CD4-positive, CD25-positive, alpha-beta regulatory T cell (primary cell): ENCODE data around the gene PLEKHG4B. TPM values are rescaled to one million over a fixed set of nuclear protein-coding genes. Genes with fewer than 3 reads are reported as not detected.

ENCODE experiments used
- ATAC-seq, 2 donors: fragments of 150-1000 bp; cut with Tn5 transposase; one replicate each; pipeline ENCODE4 v1.10.0; 2021; ENCODE audit warnings: low read depth in 2 of 2, moderate number of reproducible peaks in 2 of 2, moderate library complexity in 1 of 2
- DNase-seq, 3 donors: peaks; one replicate each; pipeline versions ENCODE4 v3.0.0 to v3.0.0-alpha.2; 2012 to 2022; ENCODE audit warnings: mixed read lengths in 1 of 3
- H3K27ac ChIP-seq: one replicate; pipeline ENCODE4 v1.7.0; 2013; ENCODE audit warnings: mild to moderate bottlenecking, low read length; ENCODE audit not compliant: insufficient read depth, poor library complexity, severe bottlenecking
- H3K27me3 ChIP-seq: one replicate; pipeline ENCODE4 v1.7.0; 2013; ENCODE audit warnings: low read length; ENCODE audit not compliant: control insufficient read depth, insufficient read depth
- H3K36me3 ChIP-seq: one replicate; pipeline ENCODE4 v1.7.0; 2013; ENCODE audit warnings: mild to moderate bottlenecking, low read length, moderate library complexity; ENCODE audit not compliant: control insufficient read depth, insufficient read depth
- H3K4me1 ChIP-seq: 2 replicates; pipeline ENCODE4 v1.7.0; 2013; ENCODE audit warnings: mild to moderate bottlenecking, low read length; ENCODE audit not compliant: insufficient read depth, control insufficient read depth, poor library complexity, severe bottlenecking
- H3K4me3 ChIP-seq: one replicate; pipeline ENCODE4 v1.7.0; 2013; ENCODE audit warnings: low read depth, mild to moderate bottlenecking, low read length, moderate library complexity
- H3K9me3 ChIP-seq, 2 experiments: 1 replicate in 1 of 2; 2 replicates in 1 of 2; pipeline ENCODE4 v1.7.0; 2013; ENCODE audit warnings: low read length in 2 of 2, mild to moderate bottlenecking in 1 of 2, moderate library complexity in 1 of 2; ENCODE audit not compliant: control insufficient read depth in 2 of 2
- H3K27ac Mint-ChIP-seq, 3 donors: one replicate each; pipeline ENCODE4 v1.8.0; 2020 to 2022; ENCODE audit warnings: mild to moderate bottlenecking in 3 of 3, mixed read lengths in 3 of 3, moderate library complexity in 2 of 3
- H3K27me3 Mint-ChIP-seq: one replicate; pipeline ENCODE4 v1.8.0; 2022; ENCODE audit warnings: mild to moderate bottlenecking, mixed read lengths
- H3K36me3 Mint-ChIP-seq: one replicate; pipeline ENCODE4 v1.8.0; 2020; ENCODE audit warnings: mixed read lengths
- H3K4me1 Mint-ChIP-seq, 4 donors: one replicate each; pipeline ENCODE4 v1.8.0; 2020 to 2022; ENCODE audit warnings: mixed read lengths in 4 of 4, mild to moderate bottlenecking in 1 of 4
- H3K4me3 Mint-ChIP-seq, 4 donors: one replicate each; pipeline ENCODE4 v1.8.0; 2020 to 2022; ENCODE audit warnings: mild to moderate bottlenecking in 4 of 4, mixed read lengths in 4 of 4, moderate library complexity in 3 of 4
- H3K9me3 Mint-ChIP-seq, 7 donors: one replicate each; pipeline ENCODE4 v1.8.0; 2020 to 2022; ENCODE audit warnings: mixed read lengths in 7 of 7, mild to moderate bottlenecking in 3 of 7, moderate library complexity in 2 of 7
- polyA plus RNA-seq, 4 donors: library from polyadenylated mRNA; unstranded; fragments of 300-500 nt; fragmentation: Illumina TruSeq; gene quantifications; one replicate each; pipeline ENCODE4 v1.2.3, GENCODE V29; 2021
- total RNA-seq: library from RNA; stranded (reverse); gene quantifications from one replicate; pipeline ENCODE4 v1.2.3, GENCODE V29; 2022

Gene PLEKHG4B
- total and polyA plus RNA-seq, 5 donors from 2014 or later = not detected

DNA sequence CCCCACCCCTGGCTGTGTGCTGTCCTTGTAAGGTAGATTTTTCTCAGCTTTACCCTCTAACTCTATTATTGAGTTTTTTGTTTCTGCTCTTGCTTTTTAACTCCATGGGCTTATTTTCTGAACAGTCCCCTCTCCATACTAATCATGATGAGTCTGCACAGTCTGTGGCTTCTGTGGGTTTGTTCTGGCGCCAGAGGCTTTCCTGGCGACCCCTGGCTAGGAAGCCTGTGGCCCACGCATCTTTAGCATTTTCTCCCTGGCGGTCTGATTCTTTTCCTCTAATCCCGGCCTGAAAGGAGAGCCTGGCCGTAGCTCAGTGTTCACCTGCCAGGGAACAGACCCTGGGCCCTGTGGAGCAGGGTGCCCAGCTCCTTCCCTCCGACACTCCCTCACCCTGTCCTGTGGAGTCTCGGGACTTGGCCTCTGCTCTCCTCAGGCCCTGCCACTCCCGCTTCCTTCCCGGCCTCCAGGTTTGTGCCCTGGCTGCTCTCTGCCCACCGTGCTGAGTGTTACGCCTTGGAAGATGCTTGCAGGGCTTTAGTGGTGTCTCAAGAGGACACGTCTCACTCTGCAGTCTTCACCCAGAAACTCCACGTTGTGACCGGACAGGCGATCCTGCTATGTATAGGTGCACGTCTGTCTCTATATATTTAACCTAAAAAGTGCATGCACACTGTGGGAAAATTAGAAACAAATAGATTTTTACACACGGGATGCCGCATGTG lies 67.6 kb downstream of the PLEKHG4B start:
- ATAC-seq = no peak
- no peaks in the 10 kb centered on the region for H3K36me3 ChIP-seq
- Mint-ChIP-seq H3K9me3 (peaks cover 0 to 3% (median 0%) of the 10 kb centered on the region in 7 donors), H3K4me1 (no peaks in the 10 kb centered on the region), H3K27me3 (peaks cover 9% of the 10 kb centered on the region), H3K36me3 (no peaks in the 10 kb centered on the region), H3K27ac (no peak overlapping the region), H3K4me3 (no peak overlapping the region)
- no peaks in the 10 kb centered on the region for H3K9me3 ChIP-seq
- H3K4me1 ChIP-seq = no peaks in the 10 kb centered on the region
- no peak overlapping the region for H3K27ac ChIP-seq
- H3K27me3 ChIP-seq = no peaks in the 10 kb centered on the region
- no peak overlapping the region for H3K4me3 ChIP-seq
- DNase-seq = no peak

GRCh38 chr5:160173-160510 lies 68.2 kb downstream of the PLEKHG4B start:
- Histone ChIP-seq H3K36me3 (no peaks in the 10 kb centered on the region), H3K4me1 (no peaks in the 10 kb centered on the region), H3K9me3 (no peaks in the 10 kb centered on the region), H3K4me3 (no peak overlapping the region), H3K27me3 (no peaks in the 10 kb centered on the region), H3K27ac (no peak overlapping the region)
- H3K27me3 Mint-ChIP-seq = peaks cover 9% of the 10 kb centered on the region
- no peak overlapping the region for H3K27ac Mint-ChIP-seq
- peaks cover 0 to 3% (median 0%) of the 10 kb centered on the region in 7 donors for H3K9me3 Mint-ChIP-seq
- DNase-seq (no peak), ATAC-seq (no peak)
- H3K36me3 Mint-ChIP-seq = no peaks in the 10 kb centered on the region
- H3K4me3 Mint-ChIP-seq = no peak overlapping the region
- no peaks in the 10 kb centered on the region for H3K4me1 Mint-ChIP-seq

DNA sequence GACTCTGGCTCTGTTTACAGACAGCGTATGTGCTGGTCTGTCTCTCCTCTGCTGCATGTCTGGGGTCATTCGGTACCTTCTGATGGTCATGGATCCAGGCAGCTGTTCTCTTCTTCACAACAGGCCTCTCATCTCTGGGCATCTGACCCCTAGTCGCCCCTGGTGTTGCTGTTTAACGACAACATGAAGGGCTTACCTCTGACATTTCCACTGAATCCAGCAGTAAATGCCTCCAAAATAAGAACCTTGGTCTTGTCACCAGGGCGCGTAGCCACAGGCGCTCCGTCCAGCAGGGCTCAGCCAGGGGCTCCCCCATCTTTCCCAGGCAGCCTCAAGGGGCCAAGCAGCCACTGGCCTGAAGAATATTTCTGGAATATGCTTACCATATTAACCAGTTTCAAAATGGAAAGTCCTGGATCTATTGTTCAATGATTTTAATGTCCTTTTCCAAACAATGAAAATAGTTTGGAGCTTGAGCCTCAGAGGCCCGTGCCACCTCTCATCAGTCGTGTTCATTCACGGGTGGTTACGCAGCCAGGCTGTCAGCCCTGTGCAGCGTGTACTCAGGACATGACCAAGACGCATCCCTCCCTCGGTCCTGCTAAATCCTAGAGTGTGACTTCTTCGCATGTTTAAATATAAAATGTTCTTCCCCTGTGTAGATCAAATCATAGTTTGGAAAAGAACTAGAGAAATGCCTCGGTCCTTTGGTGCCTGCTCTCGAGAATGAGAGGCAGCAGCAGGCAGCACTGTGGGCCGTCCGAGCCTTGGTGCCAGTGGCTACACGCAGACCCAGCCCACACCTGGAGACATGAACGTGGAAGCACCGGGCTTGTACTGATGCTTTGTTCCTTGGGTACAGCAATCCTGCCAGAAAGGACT lies 69.2 kb downstream of the PLEKHG4B start:
- Mint-ChIP-seq H3K4me3 (no peak overlapping the region), H3K27ac (no peak overlapping the region), H3K9me3 (peaks cover 0 to 3% (median 0%) of the 10 kb centered on the region in 7 donors), H3K27me3 (peaks cover 9% of the 10 kb centered on the region), H3K36me3 (no peaks in the 10 kb centered on the region), H3K4me1 (no peaks in the 10 kb centered on the region)
- H3K36me3 ChIP-seq = no peaks in the 10 kb centered on the region
- no peak for ATAC-seq
- H3K4me1 ChIP-seq = no peaks in the 10 kb centered on the region
- H3K4me3 ChIP-seq = no peak overlapping the region
- no peaks in the 10 kb centered on the region for H3K9me3 ChIP-seq
- H3K27ac ChIP-seq = no peak overlapping the region
- no peaks in the 10 kb centered on the region for H3K27me3 ChIP-seq
- DNase-seq = no peak

- ATAC-seq = no peak
- peaks cover 0 to 3% (median 0%) of the 10 kb centered on the region in 7 donors for H3K9me3 Mint-ChIP-seq
These were observed 69.8 kb downstream of the PLEKHG4B start for GRCh38 chr5:161803-162110.

DNA sequence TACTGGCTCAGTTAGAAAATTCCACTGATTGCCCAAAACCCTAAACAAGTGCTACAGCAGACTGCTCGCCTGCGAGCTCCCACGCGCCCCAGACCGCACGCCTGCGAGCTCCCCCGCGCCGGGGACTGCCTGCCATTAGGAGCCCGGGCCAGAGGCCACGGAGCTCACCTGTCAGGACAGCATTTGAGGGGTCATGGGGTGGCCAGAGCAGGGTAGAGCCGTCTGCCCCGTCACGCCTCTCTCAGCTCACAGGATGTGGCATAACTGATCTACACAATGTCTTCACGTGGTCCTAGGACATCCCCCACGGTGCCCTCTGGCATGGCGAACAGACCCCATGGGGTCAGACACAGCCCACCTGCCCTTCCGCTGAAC lies 70.2 kb downstream of the PLEKHG4B start:
- DNase-seq (no peak), ATAC-seq (no peak)
- H3K27me3 Mint-ChIP-seq = peaks cover 9% of the 10 kb centered on the region
- Histone ChIP-seq H3K27ac (no peak overlapping the region), H3K4me1 (no peaks in the 10 kb centered on the region), H3K9me3 (no peaks in the 10 kb centered on the region), H3K27me3 (no peaks in the 10 kb centered on the region), H3K4me3 (no peak overlapping the region), H3K36me3 (no peaks in the 10 kb centered on the region)
- peaks cover 0 to 3% (median 0%) of the 10 kb centered on the region in 7 donors for H3K9me3 Mint-ChIP-seq
- H3K27ac Mint-ChIP-seq = no peak overlapping the region
- no peaks in the 10 kb centered on the region for H3K4me1 Mint-ChIP-seq
- no peaks in the 10 kb centered on the region for H3K36me3 Mint-ChIP-seq
- H3K4me3 Mint-ChIP-seq = no peak overlapping the region

More at GRCh38 chr5:161803-162110, 69.8 kb downstream of the PLEKHG4B start:
- Histone ChIP-seq H3K4me3 (no peak overlapping the region), H3K27me3 (no peaks in the 10 kb centered on the region), H3K4me1 (no peaks in the 10 kb centered on the region), H3K36me3 (no peaks in the 10 kb centered on the region), H3K9me3 (no peaks in the 10 kb centered on the region), H3K27ac (no peak overlapping the region)
- DNase-seq = no peak
- peaks cover 9% of the 10 kb centered on the region for H3K27me3 Mint-ChIP-seq
- no peaks in the 10 kb centered on the region for H3K36me3 Mint-ChIP-seq
- H3K27ac Mint-ChIP-seq = no peak overlapping the region
- no peak overlapping the region for H3K4me3 Mint-ChIP-seq
- H3K4me1 Mint-ChIP-seq = no peaks in the 10 kb centered on the region

DNA sequence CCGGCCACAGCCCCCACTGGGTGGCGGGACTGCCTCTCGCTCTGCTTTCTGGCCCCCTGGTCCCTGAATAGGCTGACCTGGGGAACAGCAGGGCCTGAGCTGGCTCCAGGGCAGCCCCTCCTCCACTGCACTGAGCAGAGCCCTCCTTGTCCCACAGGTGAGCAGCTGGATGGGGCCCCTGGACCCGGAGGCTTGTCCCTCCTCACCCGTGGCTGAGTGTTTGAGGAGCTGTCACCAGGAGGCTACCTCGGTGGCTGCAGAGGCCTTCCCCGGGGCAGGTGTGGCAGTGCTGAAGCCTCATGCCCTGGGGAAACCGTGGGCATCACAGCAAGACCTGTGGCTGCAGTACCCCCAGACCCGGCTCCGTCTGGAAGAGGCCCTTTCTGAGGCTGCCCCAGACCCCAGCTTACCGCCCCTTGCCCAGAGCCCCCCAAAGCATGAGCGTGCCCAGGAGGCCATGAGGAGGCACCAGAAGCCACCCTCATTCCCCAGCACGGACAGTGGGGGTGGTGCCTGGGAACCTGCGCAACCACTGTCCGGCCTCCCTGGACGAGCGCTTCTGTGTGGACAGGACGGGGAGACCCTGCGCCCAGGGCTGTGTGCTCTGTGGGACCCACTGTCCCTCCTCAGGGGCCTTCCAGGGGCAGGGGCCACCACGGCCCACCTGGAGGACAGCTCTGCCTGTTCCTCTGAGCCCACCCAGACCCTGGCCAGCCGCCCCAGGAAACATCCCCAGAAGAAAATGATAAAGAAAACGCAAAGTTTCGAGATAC lies 70.8 kb downstream of the PLEKHG4B start:
- Mint-ChIP-seq H3K36me3 (no peaks in the 10 kb centered on the region), H3K4me3 (no peak overlapping the region), H3K27ac (no peak overlapping the region), H3K9me3 (peaks cover 0 to 3% (median 0%) of the 10 kb centered on the region in 7 donors), H3K4me1 (no peaks in the 10 kb centered on the region), H3K27me3 (peaks cover 9% of the 10 kb centered on the region)
- H3K27me3 ChIP-seq = no peaks in the 10 kb centered on the region
- no peak overlapping the region for H3K27ac ChIP-seq
- H3K4me3 ChIP-seq = no peak overlapping the region
- H3K9me3 ChIP-seq = no peaks in the 10 kb centered on the region
- ATAC-seq (no peak), DNase-seq (no peak)
- no peaks in the 10 kb centered on the region for H3K36me3 ChIP-seq
- no peaks in the 10 kb centered on the region for H3K4me1 ChIP-seq

- H3K9me3 Mint-ChIP-seq = peaks cover 0 to 3% (median 0%) of the 10 kb centered on the region in 7 donors
- Histone ChIP-seq H3K9me3 (no peaks in the 10 kb centered on the region), H3K36me3 (no peaks in the 10 kb centered on the region), H3K4me3 (no peak overlapping the region), H3K4me1 (no peaks in the 10 kb centered on the region), H3K27me3 (no peaks in the 10 kb centered on the region), H3K27ac (no peak overlapping the region)
- no peak for ATAC-seq
- H3K4me3 Mint-ChIP-seq = no peak overlapping the region
- H3K4me1 Mint-ChIP-seq = no peaks in the 10 kb centered on the region
- H3K36me3 Mint-ChIP-seq = no peaks in the 10 kb centered on the region
- H3K27ac Mint-ChIP-seq = no peak overlapping the region
- DNase-seq = no peak
- H3K27me3 Mint-ChIP-seq = peaks cover 9% of the 10 kb centered on the region
These were observed 71.3 kb downstream of the PLEKHG4B start for GRCh38 chr5:163338-163620.
